ENCODE measurements around the gene PDE4DIP.
"Not testable (repeated sequence)": the region's sequence is repeated elsewhere in the genome, so short reads cannot be mapped to it uniquely, and the experiment has no call there.

PDE4DIP gene

DNA sequence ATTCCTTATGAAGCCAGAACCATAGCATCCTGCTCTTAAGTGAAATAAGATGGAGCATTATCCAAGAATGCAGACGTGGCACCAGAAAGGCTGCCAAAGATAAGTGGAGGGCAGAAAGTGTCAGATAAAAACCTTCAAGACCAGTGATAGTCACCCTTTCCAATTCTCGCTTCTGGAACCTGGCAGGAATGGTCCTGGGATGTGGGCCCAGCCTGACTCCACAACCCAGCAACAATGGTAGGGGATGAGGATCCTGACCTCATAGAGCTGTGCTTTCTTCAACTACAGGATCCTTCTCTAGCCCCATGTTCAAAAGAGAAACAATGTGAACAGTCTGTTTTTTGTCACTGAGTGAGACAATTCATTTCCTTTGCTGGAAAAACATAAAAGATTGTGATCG is 145.2 kb downstream of the PDE4DIP start:
- not testable (repeated sequence) for DNase-seq

- DNase-seq, result not testable (repeated sequence)
Measured at GRCh38 chr1:148990233-148990788, 146.1 kb downstream of the PDE4DIP start.

- DNase-seq, result not testable (repeated sequence)
Measured at GRCh38 chr1:148991818-148992217, 147.6 kb downstream of the PDE4DIP start.

GRCh38 chr1:148992364-148992763 is 148.1 kb downstream of the PDE4DIP start:
- DNase-seq, result not testable (repeated sequence)

DNA sequence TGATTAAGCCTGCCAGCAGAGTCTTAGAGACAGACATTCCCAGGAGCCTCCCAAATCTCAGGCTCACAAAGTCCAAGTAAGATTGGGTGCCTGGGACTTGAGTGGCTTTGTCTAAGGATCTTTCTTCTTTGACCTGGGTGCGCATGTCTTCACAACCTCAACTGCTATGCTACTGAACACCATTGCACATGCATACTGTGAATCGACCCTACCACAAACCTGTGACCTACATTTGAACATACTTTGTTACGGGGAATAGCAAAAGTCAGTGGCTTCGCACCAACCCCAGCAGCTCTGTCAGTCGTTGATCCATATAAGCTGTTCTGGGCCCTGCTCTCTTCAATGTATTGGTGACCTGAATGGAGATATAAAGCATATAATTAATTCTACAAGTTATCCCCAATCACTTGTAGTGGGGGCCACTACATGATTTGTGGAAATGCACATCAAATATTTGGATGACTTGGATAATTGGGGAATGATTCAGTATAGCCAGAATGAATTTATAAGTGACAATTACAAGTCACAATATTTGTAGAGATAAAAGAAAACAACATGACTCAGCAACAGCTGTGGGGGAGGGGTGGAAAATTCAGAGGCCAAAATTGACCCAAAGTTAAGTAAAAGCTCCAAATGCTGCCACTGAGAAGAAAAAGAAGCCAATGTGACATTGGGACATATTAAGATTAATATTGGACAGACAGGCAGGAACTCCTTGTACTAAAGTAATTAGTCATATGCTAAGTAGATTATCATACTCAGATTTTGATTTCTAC is 152.4 kb downstream of the PDE4DIP start:
- not testable (repeated sequence) for DNase-seq

GRCh38 chr1:148997405-148997804 is 153.2 kb downstream of the PDE4DIP start:
- DNase-seq, result not testable (repeated sequence)

DNA sequence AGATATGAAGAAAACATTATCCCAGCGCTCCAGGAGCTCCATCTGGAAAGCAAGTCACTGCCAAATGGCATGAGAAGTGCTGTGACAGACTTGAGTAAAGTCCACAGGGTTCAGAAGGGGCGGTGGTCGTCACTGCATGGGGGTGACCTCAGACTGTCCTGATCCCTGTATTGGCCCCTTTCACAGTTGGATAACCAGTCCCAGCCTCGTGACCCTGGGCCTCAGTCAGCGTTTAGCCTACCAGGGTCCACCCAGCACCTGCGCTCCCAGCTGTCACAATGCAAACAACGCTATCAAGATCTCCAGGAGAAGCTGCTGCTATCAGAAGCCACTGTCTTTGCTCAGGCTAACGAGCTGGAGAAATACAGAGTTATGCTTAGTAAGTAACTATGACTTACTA is 158.4 kb downstream of the PDE4DIP start:
- DNase-seq, result not testable (repeated sequence)

GRCh38 chr1:149008326-149008725 is 164.1 kb downstream of the PDE4DIP start:
- DNase-seq, result not testable (repeated sequence)

GRCh38 chr1:149008769-149009168 is 164.5 kb downstream of the PDE4DIP start:
- DNase-seq, result not testable (repeated sequence)

- not testable (repeated sequence) for DNase-seq
Measured at GRCh38 chr1:149009761-149010160, 165.5 kb downstream of the PDE4DIP start.

DNA sequence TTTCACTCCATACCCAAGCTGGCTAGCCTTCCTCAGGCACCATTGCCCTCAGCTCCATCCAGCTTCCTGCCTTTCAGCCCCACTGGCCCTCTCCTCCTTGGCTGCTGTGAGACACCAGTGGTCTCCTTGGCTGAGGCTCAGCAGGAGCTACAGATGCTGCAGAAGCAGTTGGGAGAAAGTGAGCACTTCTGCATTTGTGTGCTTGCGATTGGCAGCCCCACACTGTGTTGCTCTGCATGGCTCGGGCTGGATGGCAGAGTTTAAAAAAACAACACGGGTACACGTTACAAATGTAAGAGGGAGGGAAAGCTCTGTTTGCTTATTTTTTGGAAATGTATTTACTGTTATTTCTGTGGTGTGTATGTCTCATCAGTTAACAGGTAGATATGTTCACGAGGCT is 168.4 kb downstream of the PDE4DIP start:
- DNase-seq, result not testable (repeated sequence)

DNA sequence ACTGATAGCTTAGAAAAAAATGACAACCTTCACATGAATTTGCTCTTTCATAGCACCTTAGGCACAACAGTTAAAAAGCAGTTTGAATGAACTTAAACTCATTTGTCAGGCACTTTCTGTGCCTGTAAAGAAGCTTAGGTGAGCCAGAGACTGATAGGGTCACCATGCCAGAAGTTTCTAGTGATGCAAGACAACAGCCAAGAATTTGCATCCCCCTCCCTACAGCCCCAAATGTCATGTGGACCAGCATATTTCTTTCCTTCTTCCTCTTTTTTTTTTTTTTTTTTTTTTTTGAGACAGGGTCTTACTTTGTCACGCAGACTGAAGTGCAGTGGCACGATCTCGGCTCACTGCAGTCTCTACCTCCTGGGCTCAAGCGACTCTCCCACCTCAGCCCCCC is 169.3 kb downstream of the PDE4DIP start:
- not testable (repeated sequence) for DNase-seq

DNA sequence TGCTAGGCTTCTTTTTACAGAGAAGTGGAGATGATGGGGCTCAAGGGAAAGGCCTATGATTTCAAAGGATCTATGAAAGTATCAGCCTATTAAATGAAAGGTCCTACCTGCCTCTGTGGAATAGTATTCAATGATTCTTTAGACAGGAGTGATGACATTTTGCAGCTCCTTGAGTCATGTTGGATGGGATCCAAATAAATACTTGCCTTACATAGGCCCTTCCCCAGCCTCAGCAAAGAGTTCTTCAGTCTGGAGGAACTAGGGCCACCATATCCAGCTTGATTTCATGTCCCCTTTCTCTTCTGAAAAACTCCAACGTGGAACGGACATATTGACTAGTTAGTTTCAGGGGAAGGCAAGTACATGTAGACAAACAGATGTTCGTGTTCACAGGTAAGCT is 171.3 kb downstream of the PDE4DIP start:
- DNase-seq, result not testable (repeated sequence)

- DNase-seq, result not testable (repeated sequence)
Measured at GRCh38 chr1:149016626-149017025, 172.4 kb downstream of the PDE4DIP start.

- DNase-seq, result not testable (repeated sequence)
Measured at GRCh38 chr1:149018577-149018976, 174.3 kb downstream of the PDE4DIP start.

DNA sequence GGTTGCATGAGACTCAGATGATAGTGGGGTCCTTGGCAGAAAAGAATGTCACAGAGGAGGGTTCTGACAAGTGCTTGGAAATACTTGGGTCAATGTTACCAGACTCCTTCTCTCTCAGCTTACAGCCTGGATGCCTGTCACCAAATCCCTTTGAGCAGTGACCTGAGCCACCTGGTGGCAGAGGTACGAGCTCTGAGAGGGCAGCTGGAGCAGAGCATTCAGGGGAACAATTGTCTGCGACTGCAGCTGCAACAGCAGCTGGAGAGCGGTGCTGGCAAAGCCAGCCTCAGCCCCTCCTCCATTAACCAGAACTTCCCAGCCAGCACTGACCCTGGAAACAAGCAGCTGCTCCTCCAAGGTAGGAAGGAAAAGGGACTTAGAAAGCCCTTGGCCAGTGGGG is 180.1 kb downstream of the PDE4DIP start:
- DNase-seq, result not testable (repeated sequence)

DNA sequence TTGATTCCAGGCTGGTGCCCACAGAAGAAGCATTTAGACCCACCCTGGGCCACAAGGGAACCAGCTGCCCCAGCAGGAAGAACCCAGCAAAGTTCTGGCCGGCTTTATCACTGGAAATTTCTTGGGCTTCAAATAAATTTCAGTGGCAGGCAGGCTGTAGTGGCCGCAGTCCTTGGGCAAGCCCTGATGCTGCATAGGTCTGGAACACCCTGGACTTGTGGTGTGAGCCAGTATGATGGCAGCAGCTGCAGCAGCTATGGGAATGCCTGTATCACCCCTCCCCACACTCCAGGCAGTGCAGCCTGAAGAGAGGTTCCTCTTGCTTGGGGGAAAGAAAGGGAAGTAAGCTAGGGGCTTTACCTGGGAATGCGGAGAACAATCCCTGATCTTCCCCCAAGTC is 189.7 kb downstream of the PDE4DIP start:
- DNase-seq, result not testable (repeated sequence)

DNA sequence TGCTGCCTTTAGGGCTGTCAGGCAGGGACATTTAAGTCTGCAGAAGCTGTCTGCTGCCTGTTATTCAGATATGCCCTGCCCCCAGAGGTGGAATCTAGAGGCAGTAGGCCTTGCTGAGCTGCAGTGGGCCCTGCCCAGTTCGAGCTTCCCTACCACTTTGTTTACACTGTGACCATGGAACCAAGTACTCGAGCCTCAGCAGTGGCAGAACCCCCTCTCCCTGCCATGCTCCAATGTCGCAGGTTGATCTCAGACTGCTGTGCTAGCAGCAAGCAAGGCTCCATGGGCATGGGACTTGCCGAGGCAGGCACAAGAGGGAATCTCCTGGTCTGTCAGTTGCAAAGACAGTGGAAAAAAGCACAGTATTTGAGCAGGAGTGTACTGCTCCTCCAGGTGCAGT is 198.8 kb downstream of the PDE4DIP start:
- not testable (repeated sequence) for DNase-seq

- not testable (repeated sequence) for DNase-seq
Measured at GRCh38 chr1:149064611-149065010, 220.4 kb downstream of the PDE4DIP start.

- not testable (repeated sequence) for DNase-seq
Measured at GRCh38 chr1:149075505-149076127, 231.4 kb downstream of the PDE4DIP start.
